Esophagus muscularis mucosa (tissue), 4 donors: ENCODE data around the gene GRIK5. TPM values are rescaled to one million over a fixed set of nuclear protein-coding genes. Genes with fewer than 3 reads are reported as not detected.

Source experiments
- DNase-seq: peaks from one replicate; pipeline ENCODE4 v3.0.0-alpha.2; 2017; ENCODE audit errors: extremely low spot score
- H3K27ac ChIP-seq, 4 donors: fragments of 200-600 bp; sonication (generic); replicated peaks in 1 of 4; 1 replicate in 3 of 4; 2 replicates in 1 of 4; pipeline ENCODE4 v1.5.1; 2016 to 2019; ENCODE audit warnings: mild to moderate bottlenecking in 1 of 4
- H3K27me3 ChIP-seq, 4 donors: fragments of 200-600 bp; sonication (generic); one replicate each; pipeline versions ENCODE4 v1.5.1 to v1.6.0; 2016 to 2019
- H3K36me3 ChIP-seq, 4 donors: fragments of 200-600 bp; sonication (generic); one replicate each; pipeline ENCODE4 v1.5.1; 2016 to 2019
- H3K4me1 ChIP-seq, 4 donors: fragments of 200-600 bp; sonication (generic); one replicate each; pipeline ENCODE4 v1.5.1; 2016 to 2019
- H3K4me3 ChIP-seq, 4 donors: fragments of 200-600 bp; sonication (generic); 1 replicate in 2 of 4; 2 replicates in 2 of 4; pipeline ENCODE4 v1.5.1; 2016 to 2019; ENCODE audit warnings: mild to moderate bottlenecking in 4 of 4, moderate library complexity in 1 of 4
- H3K9me3 ChIP-seq, 4 donors: fragments of 200-600 bp; sonication (generic); 1 replicate in 3 of 4; 2 replicates in 1 of 4; pipeline ENCODE4 v1.5.1; 2016 to 2019
- EP300 ChIP-seq: sonication (generic); formaldehyde crosslinking; IDR thresholded peaks from one replicate; pipeline ENCODE4 v1.6.1; 2017; ENCODE audit warnings: antibody characterized with exemption
- POLR2A ChIP-seq: fragments of 450-650 bp; IDR thresholded peaks from one replicate; pipeline ENCODE4 v1.6.1; 2017; ENCODE audit warnings: antibody characterized with exemption, moderate library complexity, mild to moderate bottlenecking, low read depth
- POLR2AphosphoS5 ChIP-seq, 2 donors: sonication (generic); formaldehyde crosslinking; IDR thresholded peaks; one replicate each; pipeline ENCODE4 v1.6.1; 2017; ENCODE audit warnings: antibody characterized with exemption in 2 of 2
- WGBS: methylation state at CpG from one replicate; pipeline ENCODE4 v1.1.5; 2018; 5-methylcytosine and 5-hydroxymethylcytosine counted together
- intact Hi-C: fragments of 100-400 bp; cut with DNase I; formaldehyde crosslinking; loops from one replicate; pipeline ENCODE4 v1.15.1; 2023
- total RNA-seq, 4 donors: library from RNA; depleted of rRNA; stranded (reverse); fragments of >200 nt; gene quantifications; one replicate each; pipeline versions ENCODE4 v1.1.0 to v1.2.1, GENCODE V29; 2016
- TF ChIP-seq, protein P1 (sequence below), 3 experiments: fragments of 200-600 bp in 2 of 3; fragments of 450-650 bp in 1 of 3; sonication (generic) in 2 of 3; IDR thresholded peaks; one replicate each; pipeline ENCODE4 v1.5.1; 2017 to 2019; ENCODE audit warnings: antibody characterized with exemption in 3 of 3, mild to moderate bottlenecking in 2 of 3, moderate library complexity in 1 of 3

The GRIK5 gene
- total RNA-seq, 4 donors from 2014 or later: 8.6 to 27.6 (median 13.8) TPM

DNA sequence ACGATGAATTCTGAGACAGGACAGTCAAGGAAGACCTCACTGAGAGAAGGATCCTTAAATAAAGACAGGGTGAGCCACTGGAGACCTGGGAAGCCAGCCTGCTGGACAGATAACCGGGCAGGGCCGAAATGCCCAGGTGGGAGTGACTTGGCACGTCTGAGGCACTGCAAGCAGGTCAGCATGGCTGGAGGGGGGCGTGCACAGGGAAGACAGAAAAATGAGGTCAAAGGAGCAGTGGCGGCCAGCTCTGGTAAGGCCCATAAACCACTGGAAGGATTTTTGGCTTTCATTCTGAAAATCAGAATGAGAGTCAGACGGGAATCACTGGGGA lies 70.2 kb downstream of the GRIK5 start:
- WGBS: 84% methylated on average over 7 of the region's 7 CpGs
- no peak overlapping the region for H3K27ac ChIP-seq
- no peak overlapping the region for H3K4me3 ChIP-seq
- peaks cover 0 to 14% (median 0%) of the 10 kb centered on the region in 4 donors for H3K36me3 ChIP-seq
- DNase-seq: no peak
- peaks cover 10 to 25% (median 21%) of the 10 kb centered on the region in 4 donors for H3K4me1 ChIP-seq
- H3K9me3 ChIP-seq: no peaks in the 10 kb centered on the region
- intact Hi-C loops: no loop called here
- H3K27me3 ChIP-seq: peaks cover 0 to 92% (median 30%) of the 10 kb centered on the region in 4 donors
- TF ChIP-seq POLR2A: no peak
- no peak for TF ChIP-seq POLR2AphosphoS5 (IDR thresholded peaks at IDR 0.05)
- TF ChIP-seq, protein P1, sequence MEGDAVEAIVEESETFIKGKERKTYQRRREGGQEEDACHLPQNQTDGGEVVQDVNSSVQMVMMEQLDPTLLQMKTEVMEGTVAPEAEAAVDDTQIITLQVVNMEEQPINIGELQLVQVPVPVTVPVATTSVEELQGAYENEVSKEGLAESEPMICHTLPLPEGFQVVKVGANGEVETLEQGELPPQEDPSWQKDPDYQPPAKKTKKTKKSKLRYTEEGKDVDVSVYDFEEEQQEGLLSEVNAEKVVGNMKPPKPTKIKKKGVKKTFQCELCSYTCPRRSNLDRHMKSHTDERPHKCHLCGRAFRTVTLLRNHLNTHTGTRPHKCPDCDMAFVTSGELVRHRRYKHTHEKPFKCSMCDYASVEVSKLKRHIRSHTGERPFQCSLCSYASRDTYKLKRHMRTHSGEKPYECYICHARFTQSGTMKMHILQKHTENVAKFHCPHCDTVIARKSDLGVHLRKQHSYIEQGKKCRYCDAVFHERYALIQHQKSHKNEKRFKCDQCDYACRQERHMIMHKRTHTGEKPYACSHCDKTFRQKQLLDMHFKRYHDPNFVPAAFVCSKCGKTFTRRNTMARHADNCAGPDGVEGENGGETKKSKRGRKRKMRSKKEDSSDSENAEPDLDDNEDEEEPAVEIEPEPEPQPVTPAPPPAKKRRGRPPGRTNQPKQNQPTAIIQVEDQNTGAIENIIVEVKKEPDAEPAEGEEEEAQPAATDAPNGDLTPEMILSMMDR (IDR thresholded peaks at IDR 0.05): no peak
- TF ChIP-seq EP300: no peak

DNA sequence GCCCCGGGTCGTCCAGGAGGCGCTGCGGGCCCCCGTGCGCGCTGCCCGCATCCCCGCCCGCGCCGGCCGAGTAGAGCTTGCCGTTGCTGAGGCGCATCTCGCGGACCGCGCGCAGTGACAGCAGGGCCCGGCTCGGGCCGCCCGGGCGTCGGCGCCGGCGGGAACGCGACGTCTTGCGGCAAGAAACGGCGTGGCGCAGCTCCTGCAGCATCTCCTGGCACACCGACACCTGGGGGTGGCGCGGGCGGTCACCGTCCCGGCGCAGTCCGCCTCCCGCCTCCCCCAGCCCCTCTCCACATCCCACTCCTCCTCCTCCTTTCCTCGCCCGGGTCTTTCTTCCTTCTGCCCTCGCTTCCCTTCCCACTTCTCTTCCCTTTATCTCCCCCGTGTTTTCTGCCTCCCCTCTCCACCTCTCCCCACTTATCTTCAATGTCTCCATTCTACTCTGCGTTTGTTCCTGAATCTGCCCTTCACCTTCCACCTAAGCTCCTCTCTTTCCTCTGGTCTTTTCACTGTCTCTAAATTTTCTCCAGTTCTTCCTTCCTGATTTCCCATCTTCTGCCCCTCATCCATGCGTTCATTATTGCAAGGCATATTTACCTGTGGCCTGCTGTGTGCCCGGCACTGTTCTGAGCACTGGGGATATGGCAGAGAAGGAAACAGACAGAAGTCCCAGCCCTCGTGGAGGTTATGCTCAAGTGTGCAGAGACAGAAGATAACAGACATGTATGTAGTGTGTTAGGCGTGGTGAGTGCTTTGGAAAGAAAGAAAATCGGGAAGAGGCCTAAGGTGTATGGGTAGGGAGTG lies 70.7 kb downstream of the GRIK5 start:
- Histone ChIP-seq H3K27ac (no peak overlapping the region), H3K4me3 (peak overlapping the region in 2 of 4 donors; percentile 25 to 46), H3K36me3 (peaks cover 0 to 10% (median 0%) of the 10 kb centered on the region in 4 donors), H3K9me3 (no peaks in the 10 kb centered on the region), H3K27me3 (peaks cover 0 to 97% (median 35%) of the 10 kb centered on the region in 4 donors), H3K4me1 (peaks cover 13 to 30% (median 24%) of the 10 kb centered on the region in 4 donors)
- intact Hi-C loops: no loop called here
- DNase-seq: no peak
- TF ChIP-seq, protein P1 (IDR thresholded peaks at IDR 0.05): no peak
- WGBS: 33% methylated on average over 19 of the region's 55 CpGs

DNA sequence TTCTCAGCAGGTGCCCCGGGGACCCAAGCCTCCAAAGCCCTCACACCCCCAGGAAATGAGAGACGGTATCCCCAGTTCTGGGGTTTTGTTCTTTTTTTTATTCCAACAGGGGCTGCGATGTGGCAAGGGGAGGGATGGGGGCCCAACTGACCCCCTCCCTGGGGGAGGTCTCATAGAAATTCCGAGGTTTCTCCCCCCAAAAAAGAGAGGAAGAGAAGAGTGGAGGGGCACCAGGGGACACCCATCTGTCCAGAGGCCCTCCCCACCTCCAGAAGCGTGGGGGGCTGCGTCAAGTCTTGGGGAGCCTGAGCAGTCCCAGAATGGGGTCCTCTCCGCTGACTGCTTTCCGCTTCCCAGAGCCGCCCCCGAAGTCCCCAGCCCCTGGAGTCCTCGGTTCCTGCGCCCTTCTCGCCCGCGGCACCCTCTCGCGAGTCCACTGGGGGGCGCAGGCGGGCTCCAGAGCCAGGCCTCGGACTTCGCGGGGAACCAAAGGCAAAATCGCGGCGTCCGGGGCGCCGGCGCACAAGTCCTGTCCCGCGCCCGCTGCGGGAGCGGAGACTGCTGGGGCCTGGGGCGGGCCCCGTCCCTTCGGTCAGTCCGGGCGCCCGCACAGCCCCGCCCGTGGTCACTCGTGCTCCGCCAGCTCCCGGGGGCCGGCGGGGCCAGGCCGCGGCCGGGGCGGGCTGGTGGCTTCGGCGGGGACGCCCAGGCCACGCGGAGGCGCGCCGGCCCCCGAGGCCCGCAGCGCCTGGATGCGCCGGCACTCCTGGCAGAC lies 71.6 kb downstream of the GRIK5 start:
- 5% methylated on average over 28 of the region's 64 CpGs for WGBS
- intact Hi-C loops: no loop called here
- H3K4me1 ChIP-seq: peaks cover 20 to 38% (median 32%) of the 10 kb centered on the region in 4 donors
- H3K27ac ChIP-seq: no peak overlapping the region
- H3K27me3 ChIP-seq: peaks cover 0 to 99% (median 43%) of the 10 kb centered on the region in 4 donors
- peak overlapping the region in 3 of 4 donors; percentile 25 to 46 (median 29) for H3K4me3 ChIP-seq
- H3K9me3 ChIP-seq: no peaks in the 10 kb centered on the region
- no peak for TF ChIP-seq EP300
- TF ChIP-seq, protein P1 (IDR thresholded peaks at IDR 0.05): peak; percentile 47 to 72 (median 51)
- peaks cover 0 to 10% (median 0%) of the 10 kb centered on the region in 4 donors for H3K36me3 ChIP-seq
- DNase-seq: no peak

DNA sequence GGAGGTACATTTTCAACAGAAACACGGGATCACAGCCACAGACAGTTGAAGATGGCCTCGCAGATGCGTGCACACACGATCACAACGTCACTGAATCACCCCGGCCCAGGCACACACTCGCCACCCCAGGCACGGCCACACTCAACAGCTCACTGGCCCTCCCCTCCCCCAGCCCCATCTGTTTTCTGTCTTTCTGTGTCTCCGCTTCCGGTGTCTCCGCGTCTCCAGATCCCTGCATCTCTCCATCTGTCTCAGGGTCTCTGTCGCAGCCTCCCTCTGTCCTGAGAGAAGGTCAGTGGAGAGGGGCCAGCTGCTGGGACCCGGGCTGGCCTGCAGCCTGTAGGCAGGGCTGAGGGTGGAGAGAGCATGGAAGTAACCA lies 72.2 kb downstream of the GRIK5 start:
- no peak overlapping the region for H3K27ac ChIP-seq
- WGBS: 7% methylated on average over 10 of the region's 14 CpGs
- DNase-seq: no peak
- TF ChIP-seq EP300 (no peak), POLR2A (no peak), POLR2AphosphoS5 (IDR thresholded peaks at IDR 0.05) (no peak)
- TF ChIP-seq, protein P1 (IDR thresholded peaks at IDR 0.05): no peak
- no peak overlapping the region for H3K4me3 ChIP-seq
- no peaks in the 10 kb centered on the region for H3K9me3 ChIP-seq
- intact Hi-C loops: no loop called here
- peaks cover 0 to 99% (median 45%) of the 10 kb centered on the region in 4 donors for H3K27me3 ChIP-seq
- H3K36me3 ChIP-seq: peaks cover 0 to 4% (median 0%) of the 10 kb centered on the region in 4 donors
- peaks cover 20 to 44% (median 35%) of the 10 kb centered on the region in 4 donors for H3K4me1 ChIP-seq
